ENCODE measurements around the gene CD6. TPM values are rescaled to one million over a fixed set of nuclear protein-coding genes. Genes with fewer than 3 reads are reported as not detected.

CD6 gene
- total RNA-seq, 1 experiment from 2014 or later = not detected

GRCh38 chr11:60959431-60959830 lies 12.0 kb upstream of the CD6 start:
- Histone ChIP-seq H3K27me3 (ENCODE audit: insufficient read depth, low read length) (no peaks in the 10 kb centered on the region), H4K91ac (ENCODE audit: insufficient read length, low read depth, low read length) (no peak overlapping the region), H3K79me2 (ENCODE audit: insufficient read depth, low read length) (no peaks in the 10 kb centered on the region), H2AK5ac (ENCODE audit: insufficient read length, low read length) (no peak overlapping the region), H3K9ac (ENCODE audit: extremely low read depth, insufficient read length, low read length) (no peak overlapping the region), H3K23me2 (ENCODE audit: insufficient read length, low read depth, low read length, poor library complexity, severe bottlenecking) (no peaks in the 10 kb centered on the region), H3T11ph (ENCODE audit: low read length) (no peak overlapping the region), H3K18ac (ENCODE audit: insufficient read length, low read depth, low read length) (no peak overlapping the region), H3K4ac (ENCODE audit: low read depth, low read length) (no peak overlapping the region), H2BK120ac (ENCODE audit: low read depth, low read length, poor library complexity, severe bottlenecking) (no peak overlapping the region), H3K14ac (ENCODE audit: insufficient read depth, low read length) (no peak overlapping the region), H3K4me1 (ENCODE audit: insufficient read depth, low read length) (no peaks in the 10 kb centered on the region), H3K79me1 (ENCODE audit: insufficient read depth, low read depth, low read length, poor library complexity, severe bottlenecking) (no peaks in the 10 kb centered on the region), H4K20me1 (ENCODE audit: control insufficient read depth, insufficient read depth, insufficient read length) (no peaks in the 10 kb centered on the region), H3K27ac (ENCODE audit: insufficient read length, low read depth, low read length) (no peak overlapping the region), H3K56ac (ENCODE audit: insufficient read length, low read depth, low read length) (no peak overlapping the region), H2BK15ac (ENCODE audit: low read depth, low read length) (no peak overlapping the region), H2BK20ac (ENCODE audit: low read depth, low read length, poor library complexity, severe bottlenecking) (no peak overlapping the region), H2AFZ (ENCODE audit: low read length) (no peak overlapping the region), H4K5ac (ENCODE audit: insufficient read length, low read depth, low read length) (no peak overlapping the region), H2BK12ac (ENCODE audit: insufficient read length, low read depth, low read length) (no peak overlapping the region), H3K9me3 (ENCODE audit: control insufficient read depth, low read depth, low read length) (no peaks in the 10 kb centered on the region), H4K8ac (replicated peaks; ENCODE audit: insufficient read length, low read depth, low read length) (no peak overlapping the region), H3K23ac (ENCODE audit: insufficient read length, low read depth, low read length) (no peak overlapping the region), H3K4me2 (ENCODE audit: insufficient read depth, insufficient read length, low read length) (no peak overlapping the region), H2BK5ac (ENCODE audit: insufficient read length, low read length) (no peak overlapping the region)
- no peaks in the 10 kb centered on the region for H3K36me3 Mint-ChIP-seq (ENCODE audit: insufficient read depth in 1 of 3, low read depth in 3 of 3)
- peaks cover 37% of the 10 kb centered on the region for H3K27me3 Mint-ChIP-seq (ENCODE audit: low read depth)
- no peaks in the 10 kb centered on the region for H3K9me3 Mint-ChIP-seq
- no peak overlapping the region for H3K4me3 Mint-ChIP-seq
- no peak for DNase-seq
- WGBS (ENCODE audit: extremely low coverage, insufficient read length, low lambda C conversion rate) = no CpG with 5 or more reads among the region's 6 CpGs
- TF ChIP-seq, protein P1, sequence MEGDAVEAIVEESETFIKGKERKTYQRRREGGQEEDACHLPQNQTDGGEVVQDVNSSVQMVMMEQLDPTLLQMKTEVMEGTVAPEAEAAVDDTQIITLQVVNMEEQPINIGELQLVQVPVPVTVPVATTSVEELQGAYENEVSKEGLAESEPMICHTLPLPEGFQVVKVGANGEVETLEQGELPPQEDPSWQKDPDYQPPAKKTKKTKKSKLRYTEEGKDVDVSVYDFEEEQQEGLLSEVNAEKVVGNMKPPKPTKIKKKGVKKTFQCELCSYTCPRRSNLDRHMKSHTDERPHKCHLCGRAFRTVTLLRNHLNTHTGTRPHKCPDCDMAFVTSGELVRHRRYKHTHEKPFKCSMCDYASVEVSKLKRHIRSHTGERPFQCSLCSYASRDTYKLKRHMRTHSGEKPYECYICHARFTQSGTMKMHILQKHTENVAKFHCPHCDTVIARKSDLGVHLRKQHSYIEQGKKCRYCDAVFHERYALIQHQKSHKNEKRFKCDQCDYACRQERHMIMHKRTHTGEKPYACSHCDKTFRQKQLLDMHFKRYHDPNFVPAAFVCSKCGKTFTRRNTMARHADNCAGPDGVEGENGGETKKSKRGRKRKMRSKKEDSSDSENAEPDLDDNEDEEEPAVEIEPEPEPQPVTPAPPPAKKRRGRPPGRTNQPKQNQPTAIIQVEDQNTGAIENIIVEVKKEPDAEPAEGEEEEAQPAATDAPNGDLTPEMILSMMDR (conservative IDR thresholded peaks at IDR 0.05) = no peak
- no peak overlapping the region for H3K27ac Mint-ChIP-seq
- no peaks in the 10 kb centered on the region for H3K4me1 Mint-ChIP-seq

Measured in H9 (cell line).